Measurements from ENCODE around the gene DLG1.
"Not testable (repeated sequence)": the region's sequence is repeated elsewhere in the genome, so short reads cannot be mapped to it uniquely, and the experiment has no call there.

Gene DLG1

GRCh38 chr3:197239857-197240256, 58.6 kb downstream of the DLG1 start:
- DNase-seq = no peak

- DNase-seq = no peak
Observed at GRCh38 chr3:197238842-197239241, 59.6 kb downstream of the DLG1 start.

- DNase-seq = no peak
Observed at GRCh38 chr3:197237897-197238296, 60.5 kb downstream of the DLG1 start.

- no peak for DNase-seq
Observed at GRCh38 chr3:197236362-197236761, 62.0 kb downstream of the DLG1 start.

GRCh38 chr3:197234947-197235914, 63.2 kb downstream of the DLG1 start:
- DNase-seq = no peak

- DNase-seq = no peak
Observed at GRCh38 chr3:197231321-197231720, 67.1 kb downstream of the DLG1 start.

GRCh38 chr3:197229836-197230235, 68.6 kb downstream of the DLG1 start:
- no peak for DNase-seq

GRCh38 chr3:197229178-197229577, 69.2 kb downstream of the DLG1 start:
- no peak for DNase-seq

- no peak for DNase-seq
Observed at GRCh38 chr3:197227780-197228574, 70.4 kb downstream of the DLG1 start.

GRCh38 chr3:197226179-197226578, 72.2 kb downstream of the DLG1 start:
- no peak for DNase-seq

GRCh38 chr3:197225579-197225978, 72.8 kb downstream of the DLG1 start:
- DNase-seq = no peak

GRCh38 chr3:197224034-197224444, 74.4 kb downstream of the DLG1 start:
- DNase-seq = no peak

GRCh38 chr3:197222937-197223370, 75.5 kb downstream of the DLG1 start:
- DNase-seq = no peak

- DNase-seq = no peak
Observed at GRCh38 chr3:197219619-197220018, 78.8 kb downstream of the DLG1 start.

- no peak for DNase-seq
Observed at GRCh38 chr3:197218210-197218609, 80.2 kb downstream of the DLG1 start.

- DNase-seq = no peak
Observed at GRCh38 chr3:197216914-197217313, 81.5 kb downstream of the DLG1 start.

- no peak for DNase-seq
Observed at GRCh38 chr3:197216169-197216860, 82.1 kb downstream of the DLG1 start.

GRCh38 chr3:197212290-197212689, 86.1 kb downstream of the DLG1 start:
- no peak for DNase-seq

GRCh38 chr3:197211698-197212097, 86.7 kb downstream of the DLG1 start:
- not testable (repeated sequence) for DNase-seq

- DNase-seq = no peak
Observed at GRCh38 chr3:197209366-197210260, 88.8 kb downstream of the DLG1 start.

- DNase-seq = no peak
Observed at GRCh38 chr3:197206913-197207312, 91.5 kb downstream of the DLG1 start.

- DNase-seq = no peak
Observed at GRCh38 chr3:197205675-197206074, 92.7 kb downstream of the DLG1 start.

All from activated CD4-positive, alpha-beta T cell treated with anti-CD3 and anti-CD28 coated beads, Interleukin-2, amount 50 U/mL, for 1 hour (primary cell).